Fibroblast of pulmonary artery (primary cell): ENCODE results near the gene RPL31.

ENCODE experiments used
- DNase-seq: peaks from one replicate; pipeline ENCODE4 v3.0.0-alpha.2; 2010; ENCODE audit warnings: low read depth
- H3K4me3 ChIP-seq: replicated peaks from 2 replicates; pipeline ENCODE4 v1.5.1; 2011; ENCODE audit warnings: low read depth, mild to moderate bottlenecking, control low read depth, low read length, moderate library complexity
- CTCF ChIP-seq: IDR thresholded peaks from 2 replicates; pipeline ENCODE4 v1.5.1; 2011; ENCODE audit warnings: mild to moderate bottlenecking, control low read depth, low read length, inconsistent platforms; ENCODE audit errors: missing control alignments

RPL31 gene

GRCh38 chr2:100980046-100980445, 22.0 kb upstream of the RPL31 start:
- no peak for DNase-seq
- no peak overlapping the region for H3K4me3 ChIP-seq
- no peak for TF ChIP-seq CTCF

- no peak overlapping the region for H3K4me3 ChIP-seq
Measured at GRCh38 chr2:100981011-100981410, 21.1 kb upstream of the RPL31 start.

GRCh38 chr2:100982431-100982861, 19.6 kb upstream of the RPL31 start:
- H3K4me3 ChIP-seq: no peak overlapping the region
- no peak for DNase-seq
- TF ChIP-seq CTCF: no peak

More at GRCh38 chr2:100981011-100981410, 21.1 kb upstream of the RPL31 start:
- no peak for TF ChIP-seq CTCF
- no peak for DNase-seq

GRCh38 chr2:100983201-100983600, 18.9 kb upstream of the RPL31 start:
- TF ChIP-seq CTCF: no peak
- no peak for DNase-seq
- H3K4me3 ChIP-seq: no peak overlapping the region

- TF ChIP-seq CTCF: no peak
- DNase-seq: peak; percentile 17
- H3K4me3 ChIP-seq: no peak overlapping the region
Measured at GRCh38 chr2:100983684-100984310, 18.3 kb upstream of the RPL31 start.

GRCh38 chr2:100984892-100985307, 17.2 kb upstream of the RPL31 start:
- DNase-seq: peak; percentile 80
- H3K4me3 ChIP-seq: no peak overlapping the region
- peak; percentile 85 for TF ChIP-seq CTCF

GRCh38 chr2:100986157-100986556, 15.9 kb upstream of the RPL31 start:
- H3K4me3 ChIP-seq: no peak overlapping the region
- no peak for DNase-seq
- no peak for TF ChIP-seq CTCF
